Measurements from ENCODE around the gene EFNB3. TPM values are rescaled to one million over a fixed set of nuclear protein-coding genes. Genes with fewer than 3 reads are reported as not detected.

Gene EFNB3
- total and polyA plus RNA-seq, 8 donors = 1.2 to 34.1 (median 30.4) TPM

DNA sequence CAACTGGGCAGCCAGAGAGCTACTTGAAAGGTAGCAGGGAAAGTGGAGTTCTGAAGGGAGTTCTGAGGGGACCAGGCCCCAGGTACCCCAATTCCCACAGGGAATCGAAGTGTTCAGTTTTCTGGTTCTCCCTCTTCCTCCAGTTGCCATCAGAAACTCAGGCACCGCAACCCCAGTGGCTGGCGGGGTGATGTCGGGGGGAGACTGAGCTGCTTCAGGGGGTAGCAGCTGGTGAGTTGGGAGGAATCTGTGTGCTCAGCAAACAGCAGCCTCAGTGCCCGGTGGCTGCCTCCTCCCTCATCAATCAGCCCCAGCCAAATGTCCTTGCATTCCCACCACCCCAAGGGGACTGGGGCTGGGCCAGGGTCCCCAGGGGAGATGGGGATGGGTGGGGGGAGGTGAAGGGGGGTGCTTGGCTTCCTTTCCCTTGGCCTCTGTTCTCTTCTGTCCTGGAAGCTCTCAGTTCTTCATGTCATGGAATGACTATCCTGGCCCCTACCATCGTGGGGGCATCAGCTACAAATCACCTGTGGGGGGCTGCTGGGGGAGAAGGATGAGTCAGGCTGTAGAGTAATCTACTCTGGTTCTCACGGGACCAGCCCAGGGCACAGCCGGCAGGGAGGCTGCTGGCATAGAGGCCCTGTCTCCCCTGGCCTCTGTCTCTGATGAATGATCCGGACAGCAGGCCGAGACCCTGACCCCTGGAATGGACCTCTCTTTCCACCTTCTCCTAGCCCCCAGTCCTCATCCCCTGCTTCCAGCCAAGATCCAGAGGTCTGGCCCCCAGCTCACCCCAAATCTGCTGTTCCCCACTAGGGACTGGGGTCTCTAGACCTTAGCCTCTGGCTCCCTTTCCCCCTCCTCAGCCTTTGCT is 10.0 kb downstream of the EFNB3 start:
- no peaks in the 10 kb centered on the region for H3K9me3 ChIP-seq
- DNase-seq (no peak), ATAC-seq (no peak)
- TF ChIP-seq, protein P1, sequence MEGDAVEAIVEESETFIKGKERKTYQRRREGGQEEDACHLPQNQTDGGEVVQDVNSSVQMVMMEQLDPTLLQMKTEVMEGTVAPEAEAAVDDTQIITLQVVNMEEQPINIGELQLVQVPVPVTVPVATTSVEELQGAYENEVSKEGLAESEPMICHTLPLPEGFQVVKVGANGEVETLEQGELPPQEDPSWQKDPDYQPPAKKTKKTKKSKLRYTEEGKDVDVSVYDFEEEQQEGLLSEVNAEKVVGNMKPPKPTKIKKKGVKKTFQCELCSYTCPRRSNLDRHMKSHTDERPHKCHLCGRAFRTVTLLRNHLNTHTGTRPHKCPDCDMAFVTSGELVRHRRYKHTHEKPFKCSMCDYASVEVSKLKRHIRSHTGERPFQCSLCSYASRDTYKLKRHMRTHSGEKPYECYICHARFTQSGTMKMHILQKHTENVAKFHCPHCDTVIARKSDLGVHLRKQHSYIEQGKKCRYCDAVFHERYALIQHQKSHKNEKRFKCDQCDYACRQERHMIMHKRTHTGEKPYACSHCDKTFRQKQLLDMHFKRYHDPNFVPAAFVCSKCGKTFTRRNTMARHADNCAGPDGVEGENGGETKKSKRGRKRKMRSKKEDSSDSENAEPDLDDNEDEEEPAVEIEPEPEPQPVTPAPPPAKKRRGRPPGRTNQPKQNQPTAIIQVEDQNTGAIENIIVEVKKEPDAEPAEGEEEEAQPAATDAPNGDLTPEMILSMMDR (IDR thresholded peaks at IDR 0.05) = no peak
- intact Hi-C loops (cut with DNase I) = no loop called here
- no peak overlapping the region for H3K4me3 ChIP-seq
- H3K27me3 ChIP-seq = peaks cover 12 to 96% of the 10 kb centered on the region in 2 donors
- H3K36me3 ChIP-seq = no peaks in the 10 kb centered on the region
- peaks cover 0 to 24% of the 10 kb centered on the region in 2 donors for H3K4me1 ChIP-seq
- H3K27ac ChIP-seq = no peak overlapping the region

DNA sequence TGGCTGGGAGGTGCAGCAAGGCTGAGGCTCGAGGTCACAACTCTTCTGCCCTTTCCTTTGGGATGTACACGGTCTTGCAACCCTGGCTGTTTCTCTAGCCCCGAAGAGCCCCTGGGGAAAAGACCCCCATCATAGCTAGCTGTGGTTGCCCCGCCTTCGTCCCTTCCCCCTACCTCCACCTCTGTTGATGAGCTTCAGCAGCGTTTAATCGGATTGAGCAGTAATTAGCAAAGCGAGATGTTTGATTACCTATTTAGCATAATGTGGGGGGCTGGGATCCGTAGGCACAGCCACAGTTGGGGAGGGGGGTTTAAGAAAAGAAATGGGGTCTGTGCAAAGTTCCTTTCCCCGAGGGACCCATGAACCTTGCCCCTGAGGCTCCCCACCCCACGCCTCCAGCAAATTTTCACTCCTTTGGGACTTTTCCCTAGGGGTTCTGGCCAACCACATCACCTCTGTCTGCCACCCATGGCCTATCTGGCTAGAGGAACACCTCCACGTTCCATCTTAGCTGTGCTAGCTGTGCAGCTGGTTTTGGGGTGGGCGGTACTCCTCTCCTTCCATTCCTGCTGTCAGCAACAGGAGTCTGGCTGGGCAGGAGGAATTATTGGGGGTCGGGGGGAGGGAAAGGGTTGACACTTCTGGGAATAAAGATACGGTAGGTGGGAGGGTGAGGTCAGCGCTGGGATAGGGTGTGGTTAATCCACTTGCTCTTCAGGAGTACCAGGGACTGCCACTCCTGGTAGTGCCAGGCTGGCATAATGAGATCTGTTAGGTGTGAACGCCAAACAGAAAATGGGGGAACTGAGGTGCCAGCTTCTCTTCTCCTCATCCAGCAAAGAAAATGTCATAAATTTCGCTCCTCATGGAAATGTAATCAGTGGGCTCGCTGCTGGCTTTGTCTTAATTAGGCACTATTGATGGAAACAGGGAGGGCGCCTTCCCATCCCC is 11.2 kb downstream of the EFNB3 start:
- H3K36me3 ChIP-seq = no peaks in the 10 kb centered on the region
- intact Hi-C loops (cut with DNase I) = no loop called here
- no peaks in the 10 kb centered on the region for H3K9me3 ChIP-seq
- TF ChIP-seq, protein P1 (IDR thresholded peaks at IDR 0.05) = no peak
- peaks cover 0 to 20% of the 10 kb centered on the region in 2 donors for H3K4me1 ChIP-seq
- peak overlapping the region; percentile 48 to 55 for H3K4me3 ChIP-seq
- peaks cover 12 to 93% of the 10 kb centered on the region in 2 donors for H3K27me3 ChIP-seq
- ATAC-seq = peak; percentile 20
- DNase-seq = no peak
- H3K27ac ChIP-seq = no peak overlapping the region

DNA sequence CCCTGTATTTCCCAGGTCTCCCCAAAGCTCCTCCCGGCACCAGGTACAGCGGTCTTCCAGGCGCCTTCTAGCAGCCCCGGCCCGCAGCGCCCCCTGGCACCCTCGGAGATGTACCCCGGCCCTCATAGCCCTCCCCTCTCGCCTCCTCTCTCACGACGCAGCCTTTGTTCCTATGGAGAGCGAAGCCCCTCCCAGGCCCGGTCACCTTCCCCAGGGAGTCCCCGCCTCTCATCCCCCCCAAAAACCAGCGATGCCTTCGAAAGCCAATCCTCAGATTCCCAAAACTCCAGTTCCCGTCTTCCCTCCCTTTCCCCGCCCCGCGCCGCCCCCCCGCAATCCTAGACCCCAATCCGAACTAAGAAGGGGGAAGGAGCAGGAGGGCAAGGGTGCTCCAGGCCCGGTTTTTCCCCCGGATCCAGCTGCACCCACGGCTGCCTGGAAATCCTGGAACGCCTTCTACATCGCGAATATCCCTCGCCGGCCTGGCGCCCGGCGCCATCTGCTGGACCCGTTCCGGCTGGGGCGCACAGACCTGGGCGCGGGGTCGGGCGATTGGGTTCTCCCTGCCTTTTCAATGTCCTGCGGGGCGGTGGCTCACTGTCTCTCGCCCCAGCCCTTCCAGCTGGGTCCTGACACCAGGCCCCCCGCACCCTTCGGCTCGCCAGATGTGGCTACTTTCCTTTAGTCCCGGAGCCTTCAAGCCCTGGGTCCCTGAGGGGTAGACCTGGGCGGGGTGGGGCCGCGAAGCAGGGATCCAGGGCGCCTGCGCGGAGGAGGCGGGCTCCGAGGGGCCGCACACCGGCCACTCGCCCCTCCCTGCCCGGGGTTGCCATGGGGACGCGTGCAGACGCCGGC is 12.1 kb downstream of the EFNB3 start, which contains the start of gene DNAH2:
DNAH2 (plus strand) TSS at position 844 of the 855 bp plus-strand sequence. CDS start 1,991 bp downstream, outside the sequence.
- DNase-seq (peak; percentile 68 to 95 (median 88)), ATAC-seq (peak; percentile 90)
- H3K36me3 ChIP-seq = no peaks in the 10 kb centered on the region
- TF ChIP-seq, protein P1 (IDR thresholded peaks at IDR 0.05) = peak in 1 of 2 donors; percentile 22
- H3K9me3 ChIP-seq = no peaks in the 10 kb centered on the region
- intact Hi-C loops (cut with DNase I) = no loop called here
- peak within 1 kb of the TSS in 1 of 2 donors; percentile 28 for H3K27ac ChIP-seq
- H3K27me3 ChIP-seq = peaks cover 12 to 92% of the 10 kb centered on the region in 2 donors
- H3K4me3 ChIP-seq = peak within 1 kb of the TSS; percentile 48 to 55
- peaks cover 0 to 20% of the 10 kb centered on the region in 2 donors for H3K4me1 ChIP-seq

DNA sequence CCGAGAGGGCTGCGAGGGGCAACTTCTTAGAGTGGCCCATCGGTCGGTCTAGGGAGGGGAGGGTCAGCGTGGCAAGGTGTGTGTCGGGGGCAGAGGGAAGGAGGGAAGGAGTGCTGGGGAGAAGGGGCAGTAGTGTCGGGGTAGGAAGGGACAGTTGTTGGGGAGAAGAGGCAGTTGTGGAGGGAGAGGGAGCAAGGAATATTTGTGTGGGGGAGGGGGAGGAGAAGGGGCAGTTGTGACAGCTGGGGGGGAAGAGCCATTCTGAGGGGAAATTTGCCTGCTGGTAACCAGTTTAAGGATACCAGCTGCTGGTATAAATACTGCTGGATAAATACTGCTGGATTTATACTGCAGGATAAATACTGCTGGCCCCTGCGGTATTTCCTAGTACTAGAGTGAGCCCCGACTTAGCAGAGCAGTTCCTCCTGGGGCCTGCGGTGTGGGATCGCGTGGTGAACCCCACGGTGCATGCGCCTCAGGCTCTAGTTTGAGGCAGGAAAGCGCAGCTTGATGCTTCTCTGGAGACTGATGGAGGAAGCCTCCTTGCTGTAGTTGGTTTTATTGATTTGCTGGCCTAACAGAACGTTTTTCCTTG is 12.9 kb downstream of the EFNB3 start:
- H3K9me3 ChIP-seq = no peaks in the 10 kb centered on the region
- peaks cover 12 to 92% of the 10 kb centered on the region in 2 donors for H3K27me3 ChIP-seq
- peaks cover 0 to 20% of the 10 kb centered on the region in 2 donors for H3K4me1 ChIP-seq
- H3K4me3 ChIP-seq = peak overlapping the region; percentile 48 to 55
- DNase-seq (no peak), ATAC-seq (peak; percentile 19)
- no peak overlapping the region for H3K27ac ChIP-seq
- no peaks in the 10 kb centered on the region for H3K36me3 ChIP-seq
- TF ChIP-seq, protein P1 (IDR thresholded peaks at IDR 0.05) = no peak
- intact Hi-C loops (cut with DNase I) = no loop called here
